HG03558 (cell line): ENCODE data around the gene PLEKHG4B.
"Not testable (repeated sequence)": the region's sequence is repeated elsewhere in the genome, so short reads cannot be mapped to it uniquely, and the experiment has no call there.

Experiments
- ATAC-seq: cut with Tn5 transposase; IDR thresholded peaks from one replicate; pipeline ENCODE4 v1.9.1; 2021; ENCODE audit warnings: moderate number of reproducible peaks; ENCODE audit not compliant: unreplicated experiment; ENCODE audit errors: extremely low read depth

PLEKHG4B gene

DNA sequence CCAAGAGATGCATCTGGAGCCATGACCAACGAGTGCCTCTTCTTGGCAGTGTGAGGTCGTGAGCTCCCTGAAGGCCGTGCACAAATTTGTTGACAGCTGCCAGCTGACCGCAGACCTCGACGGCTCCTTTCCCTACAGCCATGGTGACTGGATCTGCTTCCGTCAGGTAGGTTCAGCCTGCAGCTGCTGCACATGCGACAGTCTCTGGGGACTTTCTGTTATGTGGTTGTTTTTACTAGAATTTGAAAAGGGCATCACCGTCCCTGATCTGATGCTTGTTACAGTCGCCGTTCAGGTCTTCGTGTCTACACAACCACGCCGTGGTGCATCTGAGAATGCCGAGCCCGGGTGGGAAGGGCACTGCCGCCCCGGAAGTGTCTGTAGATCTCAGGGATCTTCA lies 62.9 kb downstream of the PLEKHG4B start:
- ATAC-seq, result no peak

DNA sequence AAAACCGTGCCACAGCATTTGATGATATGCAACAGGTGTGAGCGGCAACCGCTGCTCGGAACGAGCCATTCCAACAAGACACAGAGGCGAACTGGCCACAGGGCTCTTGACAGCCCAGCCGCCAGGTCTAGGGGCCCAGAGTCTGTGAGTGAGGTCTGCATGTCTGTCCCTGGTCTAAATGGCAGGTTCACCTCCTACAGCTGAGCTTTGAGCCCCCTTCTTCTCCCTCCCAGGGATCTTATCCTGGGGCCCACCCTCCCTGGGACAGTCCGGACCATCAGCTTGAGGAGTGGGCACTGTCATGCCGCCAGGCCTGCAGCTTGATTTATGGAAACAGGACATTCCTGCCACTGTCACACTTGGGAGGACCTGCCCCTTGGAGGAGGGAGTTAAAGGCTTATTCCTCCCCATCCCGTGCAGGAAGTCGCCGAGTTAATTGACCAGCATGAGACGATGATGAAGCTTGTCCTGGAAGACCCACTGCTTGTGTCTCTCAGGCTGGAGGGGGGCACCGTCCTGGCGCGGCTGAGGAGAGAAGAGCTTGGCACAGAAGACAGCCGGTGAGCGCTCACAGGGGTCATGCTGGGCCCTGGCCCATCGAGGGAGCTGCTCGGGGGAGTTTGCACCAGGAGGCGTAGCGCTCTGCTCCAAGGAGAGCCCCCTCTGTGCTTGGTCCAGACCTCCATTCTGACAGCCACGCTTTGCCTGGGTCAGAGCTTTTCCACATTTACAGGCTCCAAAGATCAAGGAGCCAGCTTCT lies 63.9 kb downstream of the PLEKHG4B start:
- ATAC-seq, result no peak

DNA sequence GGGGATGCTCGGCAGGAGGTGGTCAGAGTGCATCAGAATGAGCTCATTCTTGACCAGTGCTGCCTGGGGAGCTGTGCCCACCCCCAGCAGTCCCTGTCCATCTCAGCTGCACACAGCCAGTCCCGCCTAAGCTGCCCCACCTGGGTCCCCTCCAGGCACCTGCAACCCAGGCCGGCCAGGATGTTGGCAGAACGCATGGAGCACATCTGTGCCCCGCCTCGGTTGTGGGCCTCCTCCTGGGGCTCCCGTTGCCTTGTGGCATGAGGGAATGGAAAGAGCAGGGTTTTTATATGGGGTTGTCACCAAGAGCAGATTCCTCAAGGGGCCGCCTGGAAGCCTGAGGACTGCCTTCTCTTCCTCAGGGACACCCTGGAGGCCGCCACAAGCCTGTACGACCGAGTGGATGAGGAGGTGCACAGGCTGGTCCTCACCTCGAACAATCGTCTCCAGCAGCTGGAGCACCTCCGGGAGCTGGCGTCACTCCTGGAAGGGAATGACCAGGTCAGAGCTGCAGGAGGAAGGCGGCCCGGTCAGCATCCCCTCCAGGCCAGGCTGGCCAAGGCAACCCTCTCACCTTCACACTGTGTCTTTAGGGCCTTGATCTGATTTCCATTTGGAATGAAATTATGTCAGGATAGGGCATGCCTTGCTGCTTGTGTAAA lies 64.6 kb downstream of the PLEKHG4B start:
- ATAC-seq, result no peak

- ATAC-seq, result no peak
These were observed 65.3 kb downstream of the PLEKHG4B start for GRCh38 chr5:157126-157715.

DNA sequence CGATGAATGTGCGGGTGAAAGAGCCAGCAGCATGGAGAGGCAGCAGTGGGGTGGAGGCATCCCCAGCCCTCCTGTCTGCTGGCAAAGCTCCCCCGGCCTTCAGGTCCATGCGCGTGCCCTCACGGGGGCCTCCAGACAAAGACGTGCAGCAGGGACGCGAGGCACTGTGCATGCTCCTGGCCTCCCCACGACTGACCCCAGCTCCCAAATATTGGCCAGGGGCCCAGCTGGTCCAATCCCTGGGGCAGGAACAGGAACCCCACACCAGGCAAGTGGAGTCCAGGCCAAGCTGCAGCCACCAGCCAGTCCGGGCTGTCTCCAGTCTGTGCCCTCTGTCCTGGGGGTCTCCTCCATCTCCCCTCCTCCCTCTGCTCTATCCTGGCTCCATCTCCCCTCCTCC lies 65.8 kb downstream of the PLEKHG4B start:
- ATAC-seq, result no peak

DNA sequence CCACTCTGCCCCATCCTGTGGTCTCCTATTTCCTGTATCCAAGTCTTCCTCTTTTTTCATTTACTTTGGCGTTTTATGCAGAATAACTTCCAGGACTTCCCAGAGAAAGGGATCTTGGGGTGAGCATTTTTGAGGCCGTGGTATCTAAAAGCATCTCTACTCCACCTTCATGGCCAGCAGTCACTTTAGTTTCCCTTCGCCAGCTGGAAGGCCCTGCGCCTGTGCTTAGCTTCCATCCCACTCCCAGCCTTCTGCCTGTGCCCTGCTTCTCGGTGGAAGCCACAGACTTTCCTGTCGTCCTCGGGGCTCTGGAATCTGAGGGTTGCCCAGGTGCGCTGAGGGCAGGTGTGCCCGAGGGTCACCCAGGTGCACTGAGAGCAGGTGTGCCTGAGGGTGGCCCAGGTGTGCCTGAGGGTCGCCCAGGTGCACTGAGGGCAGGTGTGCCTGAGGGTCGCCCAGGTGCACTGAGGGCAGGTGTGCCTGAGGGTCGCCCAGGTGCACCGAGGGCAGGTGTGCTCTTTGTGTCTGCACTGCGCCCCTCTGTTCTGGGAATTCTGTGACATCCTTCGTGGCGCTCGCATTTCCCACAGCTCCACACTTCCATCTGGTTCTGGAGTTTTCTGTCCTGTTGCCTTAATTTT lies 67.0 kb downstream of the PLEKHG4B start:
- no peak for ATAC-seq

DNA sequence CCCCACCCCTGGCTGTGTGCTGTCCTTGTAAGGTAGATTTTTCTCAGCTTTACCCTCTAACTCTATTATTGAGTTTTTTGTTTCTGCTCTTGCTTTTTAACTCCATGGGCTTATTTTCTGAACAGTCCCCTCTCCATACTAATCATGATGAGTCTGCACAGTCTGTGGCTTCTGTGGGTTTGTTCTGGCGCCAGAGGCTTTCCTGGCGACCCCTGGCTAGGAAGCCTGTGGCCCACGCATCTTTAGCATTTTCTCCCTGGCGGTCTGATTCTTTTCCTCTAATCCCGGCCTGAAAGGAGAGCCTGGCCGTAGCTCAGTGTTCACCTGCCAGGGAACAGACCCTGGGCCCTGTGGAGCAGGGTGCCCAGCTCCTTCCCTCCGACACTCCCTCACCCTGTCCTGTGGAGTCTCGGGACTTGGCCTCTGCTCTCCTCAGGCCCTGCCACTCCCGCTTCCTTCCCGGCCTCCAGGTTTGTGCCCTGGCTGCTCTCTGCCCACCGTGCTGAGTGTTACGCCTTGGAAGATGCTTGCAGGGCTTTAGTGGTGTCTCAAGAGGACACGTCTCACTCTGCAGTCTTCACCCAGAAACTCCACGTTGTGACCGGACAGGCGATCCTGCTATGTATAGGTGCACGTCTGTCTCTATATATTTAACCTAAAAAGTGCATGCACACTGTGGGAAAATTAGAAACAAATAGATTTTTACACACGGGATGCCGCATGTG lies 67.6 kb downstream of the PLEKHG4B start:
- no peak for ATAC-seq

GRCh38 chr5:160173-160510 lies 68.2 kb downstream of the PLEKHG4B start:
- no peak for ATAC-seq

DNA sequence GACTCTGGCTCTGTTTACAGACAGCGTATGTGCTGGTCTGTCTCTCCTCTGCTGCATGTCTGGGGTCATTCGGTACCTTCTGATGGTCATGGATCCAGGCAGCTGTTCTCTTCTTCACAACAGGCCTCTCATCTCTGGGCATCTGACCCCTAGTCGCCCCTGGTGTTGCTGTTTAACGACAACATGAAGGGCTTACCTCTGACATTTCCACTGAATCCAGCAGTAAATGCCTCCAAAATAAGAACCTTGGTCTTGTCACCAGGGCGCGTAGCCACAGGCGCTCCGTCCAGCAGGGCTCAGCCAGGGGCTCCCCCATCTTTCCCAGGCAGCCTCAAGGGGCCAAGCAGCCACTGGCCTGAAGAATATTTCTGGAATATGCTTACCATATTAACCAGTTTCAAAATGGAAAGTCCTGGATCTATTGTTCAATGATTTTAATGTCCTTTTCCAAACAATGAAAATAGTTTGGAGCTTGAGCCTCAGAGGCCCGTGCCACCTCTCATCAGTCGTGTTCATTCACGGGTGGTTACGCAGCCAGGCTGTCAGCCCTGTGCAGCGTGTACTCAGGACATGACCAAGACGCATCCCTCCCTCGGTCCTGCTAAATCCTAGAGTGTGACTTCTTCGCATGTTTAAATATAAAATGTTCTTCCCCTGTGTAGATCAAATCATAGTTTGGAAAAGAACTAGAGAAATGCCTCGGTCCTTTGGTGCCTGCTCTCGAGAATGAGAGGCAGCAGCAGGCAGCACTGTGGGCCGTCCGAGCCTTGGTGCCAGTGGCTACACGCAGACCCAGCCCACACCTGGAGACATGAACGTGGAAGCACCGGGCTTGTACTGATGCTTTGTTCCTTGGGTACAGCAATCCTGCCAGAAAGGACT lies 69.2 kb downstream of the PLEKHG4B start:
- ATAC-seq, result no peak

DNA sequence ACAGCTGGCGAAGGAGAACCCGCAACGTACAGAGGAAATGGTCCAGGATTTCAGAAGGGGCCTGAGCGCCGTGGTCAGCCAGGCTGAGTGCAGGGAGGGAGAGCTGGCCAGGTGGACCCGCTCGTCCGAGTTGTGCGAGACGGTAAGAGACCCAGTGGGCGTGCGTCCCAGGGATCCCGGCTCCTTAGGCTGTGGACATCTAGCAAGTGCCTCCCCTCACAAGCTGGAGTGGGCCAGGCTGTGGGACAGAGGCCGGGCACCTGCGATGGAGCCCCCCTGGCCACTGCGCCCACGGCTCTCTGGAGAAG lies 69.8 kb downstream of the PLEKHG4B start:
- ATAC-seq, result no peak

GRCh38 chr5:162190-162564 lies 70.2 kb downstream of the PLEKHG4B start:
- no peak for ATAC-seq

DNA sequence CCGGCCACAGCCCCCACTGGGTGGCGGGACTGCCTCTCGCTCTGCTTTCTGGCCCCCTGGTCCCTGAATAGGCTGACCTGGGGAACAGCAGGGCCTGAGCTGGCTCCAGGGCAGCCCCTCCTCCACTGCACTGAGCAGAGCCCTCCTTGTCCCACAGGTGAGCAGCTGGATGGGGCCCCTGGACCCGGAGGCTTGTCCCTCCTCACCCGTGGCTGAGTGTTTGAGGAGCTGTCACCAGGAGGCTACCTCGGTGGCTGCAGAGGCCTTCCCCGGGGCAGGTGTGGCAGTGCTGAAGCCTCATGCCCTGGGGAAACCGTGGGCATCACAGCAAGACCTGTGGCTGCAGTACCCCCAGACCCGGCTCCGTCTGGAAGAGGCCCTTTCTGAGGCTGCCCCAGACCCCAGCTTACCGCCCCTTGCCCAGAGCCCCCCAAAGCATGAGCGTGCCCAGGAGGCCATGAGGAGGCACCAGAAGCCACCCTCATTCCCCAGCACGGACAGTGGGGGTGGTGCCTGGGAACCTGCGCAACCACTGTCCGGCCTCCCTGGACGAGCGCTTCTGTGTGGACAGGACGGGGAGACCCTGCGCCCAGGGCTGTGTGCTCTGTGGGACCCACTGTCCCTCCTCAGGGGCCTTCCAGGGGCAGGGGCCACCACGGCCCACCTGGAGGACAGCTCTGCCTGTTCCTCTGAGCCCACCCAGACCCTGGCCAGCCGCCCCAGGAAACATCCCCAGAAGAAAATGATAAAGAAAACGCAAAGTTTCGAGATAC lies 70.8 kb downstream of the PLEKHG4B start:
- ATAC-seq, result no peak

DNA sequence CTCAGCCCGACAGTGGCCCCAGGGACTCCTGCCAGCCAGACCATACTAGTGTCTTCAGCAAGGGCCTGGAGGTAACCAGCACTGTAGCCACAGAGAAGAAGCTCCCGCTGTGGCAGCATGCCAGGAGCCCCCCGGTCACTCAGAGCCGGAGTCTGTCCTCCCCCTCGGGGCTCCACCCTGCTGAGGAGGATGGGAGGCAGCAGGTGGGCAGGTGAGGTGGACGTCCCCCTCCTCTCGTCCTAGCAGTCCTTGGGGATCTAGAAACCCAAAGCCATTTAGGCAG lies 71.3 kb downstream of the PLEKHG4B start:
- ATAC-seq, result no peak

DNA sequence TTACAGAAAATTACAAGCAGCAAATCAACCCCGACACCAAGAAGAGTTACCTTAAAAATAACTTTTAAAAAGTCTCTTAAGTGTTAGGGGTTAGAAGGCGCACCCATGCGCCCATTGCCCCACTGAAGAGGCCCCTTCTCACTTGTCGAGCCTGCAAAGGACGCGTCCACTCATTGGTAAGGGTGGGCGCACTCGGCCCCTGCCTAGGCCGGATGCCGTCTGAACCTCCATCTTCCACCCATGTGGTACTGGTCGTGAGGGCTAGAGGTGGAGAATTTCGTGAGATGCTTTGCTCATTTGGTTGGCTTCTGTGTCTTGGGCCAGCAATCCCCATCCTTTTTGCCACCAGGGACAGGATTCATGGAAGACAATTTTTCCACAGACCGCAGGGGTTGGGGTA lies 71.9 kb downstream of the PLEKHG4B start:
- ATAC-seq, result no peak

- ATAC-seq, result no peak
These were observed 72.3 kb downstream of the PLEKHG4B start for GRCh38 chr5:164244-164643.

- not testable (repeated sequence) for ATAC-seq
These were observed 72.8 kb downstream of the PLEKHG4B start for GRCh38 chr5:164783-165182.

DNA sequence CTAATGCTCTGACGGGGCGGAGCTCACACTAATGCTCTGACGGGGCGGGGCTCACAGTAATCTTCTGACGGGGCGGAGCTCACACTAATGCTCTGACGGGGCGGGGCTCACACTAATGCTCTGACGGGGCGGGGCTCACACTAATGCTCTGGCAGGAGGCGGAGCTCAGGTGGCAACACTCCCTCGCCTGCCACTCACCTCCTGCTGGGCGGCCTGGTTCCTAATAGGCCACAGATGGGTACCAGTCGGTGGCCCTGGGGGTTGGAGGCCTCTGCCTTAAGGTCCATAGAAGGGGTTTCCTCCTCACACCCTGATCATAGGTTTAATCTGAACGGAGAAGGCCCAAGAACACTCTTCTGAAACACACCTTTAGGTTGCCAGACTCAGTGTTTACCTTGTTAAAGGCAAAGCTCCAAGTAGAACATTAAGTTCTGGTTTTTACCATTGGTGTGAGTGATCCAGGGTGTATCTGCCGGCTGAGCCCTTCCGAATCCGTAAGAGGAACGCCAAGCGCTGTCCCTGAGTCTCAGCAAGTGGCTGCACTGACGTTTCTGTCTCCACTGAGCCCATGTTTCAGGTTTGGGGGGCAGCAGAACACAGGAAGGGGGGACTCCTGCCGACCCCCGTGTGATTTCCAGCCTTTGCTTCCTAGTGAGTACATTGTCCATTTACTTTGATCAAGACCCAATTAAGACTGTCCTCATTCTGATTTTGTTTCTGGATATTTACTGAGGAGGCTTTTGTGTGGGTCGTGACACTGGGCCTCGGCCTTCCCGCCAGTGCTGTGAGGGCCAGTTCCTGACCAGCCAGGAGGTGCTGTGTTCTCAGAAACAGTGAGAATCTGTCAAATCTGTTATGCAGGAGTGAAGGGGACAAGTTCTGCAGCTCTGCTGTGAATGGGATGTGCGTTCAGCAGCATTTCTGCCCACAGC lies 74.7 kb downstream of the PLEKHG4B start:
- ATAC-seq, result no peak

- no peak for ATAC-seq
These were observed 75.5 kb downstream of the PLEKHG4B start for GRCh38 chr5:167511-167910.
